HG02885 (cell line): Measurements from ENCODE around the gene STEAP2.
"Not testable (repeated sequence)": the region's sequence is repeated elsewhere in the genome, so short reads cannot be mapped to it uniquely, and the experiment has no call there.

Experiments used
- ATAC-seq: cut with Tn5 transposase; IDR thresholded peaks from one replicate; pipeline ENCODE4 v1.9.1; 2021; ENCODE audit warnings: mild to moderate bottlenecking; ENCODE audit not compliant: unreplicated experiment, poor library complexity

STEAP2 gene

GRCh38 chr7:90232430-90232829 is 20.9 kb downstream of the STEAP2 start:
- no peak for ATAC-seq

- ATAC-seq = no peak
Measured at GRCh38 chr7:90233569-90233968, 22.0 kb downstream of the STEAP2 start.

GRCh38 chr7:90236721-90237289 is 25.3 kb downstream of the STEAP2 start:
- no peak for ATAC-seq

DNA sequence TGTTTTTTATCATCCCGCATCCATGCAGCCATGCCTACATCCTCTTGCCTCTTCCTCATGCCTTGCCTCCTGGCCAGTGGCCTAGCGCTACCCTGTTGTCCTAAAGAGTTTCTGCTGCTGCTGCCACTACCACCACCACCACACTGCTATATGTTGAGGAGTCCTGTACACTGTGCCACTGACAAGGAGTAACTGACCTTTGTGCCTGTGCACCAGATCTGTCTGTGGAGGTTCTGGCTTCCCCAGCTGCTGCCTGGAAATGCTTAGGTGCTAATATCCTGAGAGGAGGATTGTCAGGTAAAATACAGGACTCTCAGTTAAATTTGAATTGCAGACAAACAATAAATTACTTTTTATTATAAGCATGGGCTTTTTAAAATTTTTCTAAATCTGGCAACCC is 26.5 kb downstream of the STEAP2 start:
- ATAC-seq = no peak

DNA sequence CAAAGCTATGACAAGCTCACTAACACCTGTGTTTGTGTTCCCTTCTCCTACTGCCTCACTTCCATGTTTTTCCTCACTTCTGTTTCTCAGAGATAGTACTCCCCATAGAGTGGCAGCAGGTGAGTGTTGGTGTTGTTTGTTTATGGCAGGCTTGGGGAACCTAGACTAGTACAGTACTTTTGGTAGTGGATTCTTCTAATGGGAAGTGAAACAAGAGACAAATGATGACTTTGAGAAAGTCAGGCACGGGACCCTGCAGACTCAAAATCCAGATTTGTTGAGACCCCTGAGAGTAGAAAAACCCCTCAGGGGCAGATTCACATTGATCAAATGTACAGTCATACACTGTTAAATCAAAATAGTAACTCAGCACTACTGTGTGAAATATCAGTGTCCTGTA is 27.0 kb downstream of the STEAP2 start:
- peak; percentile 47 for ATAC-seq

- ATAC-seq = no peak
Measured at GRCh38 chr7:90239050-90239449, 27.5 kb downstream of the STEAP2 start.

- no peak for ATAC-seq
Measured at GRCh38 chr7:90239625-90240228, 28.2 kb downstream of the STEAP2 start.

DNA sequence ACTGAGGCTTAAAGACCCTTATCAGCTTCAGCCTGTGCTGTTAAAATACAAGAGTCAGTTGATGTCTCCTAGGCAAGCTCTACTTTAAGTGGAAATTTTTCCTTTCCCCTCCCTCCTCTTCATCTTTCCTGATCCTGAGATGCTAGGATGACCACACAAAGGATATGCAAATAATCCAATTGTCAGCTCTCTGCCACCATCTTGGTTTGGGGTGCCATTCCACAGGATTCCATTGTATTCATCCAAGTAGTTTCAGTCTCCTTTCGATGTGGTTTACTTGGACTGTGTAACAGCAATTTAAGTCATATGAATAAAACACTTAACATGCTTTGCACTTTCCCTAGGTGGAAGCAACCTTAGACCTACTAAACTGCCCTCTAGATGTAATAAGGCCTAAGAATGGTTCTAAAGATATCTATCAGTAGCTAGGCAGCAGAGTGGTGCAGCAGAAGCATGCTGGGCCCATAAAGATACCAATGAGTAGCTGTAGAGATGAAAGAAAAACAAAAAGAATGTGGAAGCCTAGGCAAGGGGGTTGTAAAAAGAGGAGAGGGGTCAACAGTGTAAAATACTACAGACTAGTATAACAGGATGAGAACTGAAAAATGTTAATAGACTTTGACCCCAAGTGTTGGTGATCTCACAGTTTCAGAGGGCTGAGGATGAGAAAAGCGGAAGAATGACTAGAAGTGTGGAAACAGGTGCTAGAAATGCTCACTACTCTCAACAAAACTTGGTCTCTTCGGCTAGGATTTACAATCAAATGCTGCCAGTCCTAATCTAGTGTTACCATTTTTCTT is 31.0 kb downstream of the STEAP2 start:
- ATAC-seq = peak; percentile 68

DNA sequence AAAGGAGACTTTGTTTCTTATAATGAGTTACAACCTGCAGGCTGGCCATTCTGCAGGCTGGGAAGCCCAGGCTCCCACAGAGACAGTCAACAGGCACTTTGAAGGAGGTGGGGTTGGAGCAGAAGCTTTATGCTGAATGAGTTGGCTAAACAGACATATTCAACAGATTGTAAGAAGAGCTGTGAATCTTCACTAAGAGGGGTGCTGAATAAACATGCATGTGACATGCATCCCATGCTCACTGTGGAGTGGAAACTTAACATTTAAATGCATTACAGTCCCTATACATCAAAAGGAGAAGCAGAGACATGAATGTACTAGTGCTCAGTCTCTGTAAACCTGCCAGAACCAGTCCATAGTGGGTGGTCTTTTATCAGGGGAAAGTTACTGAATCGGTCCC is 32.0 kb downstream of the STEAP2 start:
- ATAC-seq = no peak

- peak; percentile 2 for ATAC-seq
Measured at GRCh38 chr7:90244565-90244908, 33.0 kb downstream of the STEAP2 start.

DNA sequence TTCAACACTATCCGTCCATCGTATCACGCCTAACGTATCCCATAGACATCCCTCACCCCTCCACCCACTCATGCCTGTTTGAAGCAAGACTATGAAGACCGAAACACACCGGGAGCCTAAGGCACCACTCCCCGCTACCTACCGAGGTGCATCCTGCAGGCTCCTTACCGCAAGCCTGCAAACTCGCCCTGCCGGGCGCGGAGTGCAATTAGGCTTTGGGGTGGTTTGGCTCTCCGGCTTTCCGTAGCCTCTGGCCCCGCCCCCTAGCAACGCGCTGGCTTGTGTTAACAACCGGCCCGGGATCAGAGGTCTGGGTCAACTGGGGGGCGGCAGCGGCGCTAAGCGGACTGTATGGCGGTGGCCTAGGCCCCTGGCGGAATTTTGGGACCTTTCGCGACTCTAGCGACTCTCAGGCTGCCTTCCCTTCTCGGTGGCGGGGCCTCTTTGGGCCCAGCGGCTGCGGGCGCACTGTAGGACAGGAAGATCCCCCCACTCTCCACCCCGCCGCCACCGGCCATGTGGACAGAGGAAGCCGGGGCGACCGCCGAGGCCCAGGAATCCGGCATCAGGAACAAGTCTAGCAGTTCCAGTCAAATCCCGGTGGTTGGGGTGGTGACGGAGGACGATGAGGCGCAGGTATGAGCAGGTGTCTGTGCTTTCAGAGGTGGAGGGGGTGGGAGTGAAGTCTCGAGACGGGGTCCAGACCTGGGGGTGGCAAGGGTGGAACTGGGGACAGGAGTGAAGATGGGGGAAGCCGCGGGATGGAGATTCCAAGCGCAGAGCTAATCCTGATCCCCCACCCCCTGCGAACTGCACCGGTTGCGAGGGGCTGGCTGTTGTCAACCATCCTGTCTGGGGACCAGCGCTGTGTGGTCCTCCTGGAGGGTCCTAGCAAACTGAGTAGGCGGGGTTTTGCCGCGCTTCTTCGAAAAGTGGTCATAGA is 33.6 kb downstream of the STEAP2 start, which contains the start of gene CFAP69:
Gene CFAP69 (plus strand): TSS at position 266 of the 943 bp plus-strand sequence. CDS start 251 bp downstream, at position 517.
- ATAC-seq = peak; percentile 82

DNA sequence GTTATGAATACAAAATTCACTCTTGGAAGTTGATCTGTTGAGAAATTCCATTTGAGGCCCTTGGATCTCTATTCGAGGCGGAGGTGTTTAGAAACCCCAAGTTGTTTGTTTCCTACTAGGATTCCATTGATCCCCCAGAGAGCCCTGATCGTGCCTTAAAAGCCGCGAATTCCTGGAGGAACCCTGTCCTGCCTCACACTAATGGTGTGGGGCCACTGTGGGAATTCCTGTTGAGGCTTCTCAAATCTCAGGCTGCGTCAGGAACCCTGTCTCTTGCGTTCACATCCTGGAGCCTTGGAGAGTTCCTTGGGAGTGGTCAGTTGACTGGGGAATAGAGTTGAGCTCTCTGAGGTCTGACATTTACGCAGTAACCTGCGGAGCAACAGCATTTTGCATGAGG is 34.6 kb downstream of the STEAP2 start:
- ATAC-seq = no peak

DNA sequence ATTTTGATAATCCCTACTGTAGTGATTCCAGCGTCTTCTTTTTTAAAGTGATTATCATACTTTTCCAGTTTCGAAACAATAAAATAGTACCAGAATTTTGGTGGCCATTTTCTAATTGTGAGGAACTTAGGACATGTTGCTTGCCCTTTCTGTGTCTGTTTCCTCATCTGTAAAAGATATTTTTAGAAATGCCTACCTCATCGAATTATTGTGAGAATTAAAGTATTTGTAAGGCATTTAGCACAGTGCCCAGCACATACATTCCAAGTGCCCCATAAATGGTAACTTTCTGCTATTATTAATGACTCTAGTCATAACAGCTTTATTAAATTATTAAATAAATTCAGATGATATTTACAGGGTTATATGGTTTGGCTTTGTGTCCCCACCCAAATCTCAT is 37.2 kb downstream of the STEAP2 start:
- no peak for ATAC-seq

DNA sequence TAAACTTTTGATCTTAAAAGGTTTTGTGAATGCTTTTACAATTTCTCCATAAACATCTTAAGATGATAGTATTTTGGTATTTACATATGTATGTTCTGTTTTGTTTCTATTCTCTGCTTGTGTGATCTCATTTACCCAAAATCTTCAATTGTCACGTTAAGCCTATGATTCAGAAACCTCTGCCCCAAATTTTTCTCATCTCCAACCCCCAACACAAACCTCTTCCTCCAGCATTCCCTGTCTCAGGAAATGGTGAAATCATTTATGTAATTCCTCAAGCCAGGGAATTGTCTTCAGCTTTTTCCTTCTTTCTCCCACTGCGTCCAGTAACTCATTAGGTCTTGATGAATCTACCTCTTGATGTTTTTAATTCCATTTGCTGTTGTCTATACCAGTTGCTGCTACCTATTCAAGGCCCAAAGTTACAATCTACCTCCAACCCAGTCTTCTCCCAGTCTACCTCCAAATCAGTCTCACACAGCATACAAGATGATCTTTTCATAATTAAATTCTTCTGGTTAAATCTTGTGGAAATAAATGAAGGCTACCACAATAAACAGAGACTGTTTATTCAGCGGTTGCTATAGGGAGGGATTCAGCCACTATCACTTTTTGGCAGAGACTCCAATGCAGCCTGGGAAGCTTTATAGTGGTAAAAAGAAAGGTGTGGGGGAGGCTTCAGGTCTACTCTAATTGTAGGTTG is 39.2 kb downstream of the STEAP2 start:
- no peak for ATAC-seq

DNA sequence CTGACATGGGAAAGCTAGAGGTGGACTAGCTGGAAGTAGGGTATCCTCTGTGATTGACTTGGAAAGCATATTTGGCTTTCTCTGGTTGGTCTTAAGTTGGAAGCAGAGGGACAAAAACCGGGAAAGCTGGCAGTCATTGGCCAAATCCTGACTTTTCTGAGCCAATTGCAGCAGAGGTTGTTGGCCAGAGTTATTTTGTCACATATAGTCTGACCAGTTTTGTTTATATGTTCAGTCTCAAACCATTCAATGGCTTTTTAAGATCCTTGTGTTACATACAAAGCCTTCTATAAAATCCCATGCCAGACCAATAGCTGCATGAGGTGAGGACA is 39.7 kb downstream of the STEAP2 start:
- no peak for ATAC-seq

DNA sequence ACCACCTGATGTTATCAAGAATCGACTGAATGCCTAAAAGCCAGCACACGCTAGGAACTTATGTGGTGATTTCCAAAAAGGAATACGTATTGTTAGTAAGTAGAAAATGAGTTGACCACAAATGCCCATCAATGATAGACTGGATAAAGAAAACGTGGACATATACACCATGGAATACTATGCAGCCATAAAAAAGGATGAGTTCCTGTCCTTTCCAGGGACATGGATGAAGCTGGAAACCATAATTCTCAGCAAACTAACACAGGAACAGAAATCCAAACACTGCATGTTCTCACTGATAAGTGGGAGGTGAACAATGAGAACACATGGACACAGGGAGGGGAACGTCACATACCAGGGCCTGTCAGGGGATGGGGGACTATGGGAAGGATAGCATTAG is 44.5 kb downstream of the STEAP2 start:
- not testable (repeated sequence) for ATAC-seq

- ATAC-seq = no peak
Measured at GRCh38 chr7:90256778-90257177, 45.2 kb downstream of the STEAP2 start.

GRCh38 chr7:90261441-90261840 is 49.9 kb downstream of the STEAP2 start:
- ATAC-seq = no peak

GRCh38 chr7:90262438-90262837 is 50.9 kb downstream of the STEAP2 start:
- peak; percentile 92 for ATAC-seq

DNA sequence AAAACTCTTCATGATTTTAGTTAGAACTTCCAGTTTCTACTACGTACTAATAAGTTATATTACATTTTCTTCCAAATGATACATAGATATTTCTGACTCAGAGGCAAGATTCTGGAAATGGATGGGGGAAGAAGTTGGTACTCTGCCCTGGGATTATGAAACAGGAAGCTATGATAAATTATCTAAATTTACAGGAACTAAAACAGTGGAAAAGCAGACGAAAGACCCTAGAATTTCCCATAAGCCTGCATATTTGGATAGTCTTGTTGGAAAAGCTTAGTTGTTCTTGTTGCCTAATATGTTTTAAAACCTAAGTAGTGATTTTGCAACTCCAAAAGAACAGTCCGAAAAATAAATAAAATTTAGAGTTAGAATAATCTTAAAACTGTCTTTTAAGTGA is 55.3 kb downstream of the STEAP2 start:
- no peak for ATAC-seq
